Superior temporal gyrus (tissue), 1 donor: ENCODE data around the gene MTG2.

Experiments
- DNase-seq: peaks from one replicate; pipeline ENCODE4 v3.0.0-alpha.2; 2016; ENCODE audit errors: extremely low spot score

MTG2 gene

GRCh38 chr20:62248890-62249560 lies 66.2 kb downstream of the MTG2 start:
- no peak for DNase-seq

GRCh38 chr20:62252342-62252966 lies 69.6 kb downstream of the MTG2 start:
- no peak for DNase-seq
